ENCODE data around the gene CCDC148.

CCDC148 gene

DNA sequence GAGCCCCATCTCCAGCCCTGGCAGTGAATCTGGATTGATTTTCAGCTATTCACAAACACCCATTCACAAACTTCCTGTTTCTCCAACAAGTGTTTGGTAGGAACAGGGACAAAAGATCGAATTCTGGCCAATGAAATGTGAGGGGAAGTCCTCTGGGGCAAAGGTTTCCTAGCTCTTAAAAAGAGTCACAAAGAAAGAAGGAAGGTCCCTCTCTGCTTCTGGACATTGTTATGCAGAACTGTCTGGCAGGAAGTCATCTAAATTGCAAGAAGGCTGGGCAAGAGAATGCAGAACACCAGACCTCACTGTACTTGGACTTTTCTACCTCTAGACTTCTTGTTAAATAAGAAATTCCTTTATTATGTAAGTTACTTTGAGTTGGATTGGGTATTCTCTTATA, 137.3 kb downstream of the CCDC148 start:
- Histone ChIP-seq H3K4me3 (replicated peaks; ENCODE audit: insufficient read depth, low read length) (no peak overlapping the region), H3K27ac (replicated peaks) (no peak overlapping the region), H3K27me3 (ENCODE audit: insufficient read depth, poor library complexity, severe bottlenecking) (peaks cover 2% of the 10 kb centered on the region)
- TF ChIP-seq SPI1 (IDR thresholded peaks at IDR 0.05; ENCODE audit: borderline replicate concordance, low read depth) (no peak), GABPA (IDR thresholded peaks at IDR 0.05; ENCODE audit: low read depth) (no peak), POLR2AphosphoS5 (IDR thresholded peaks at IDR 0.05; ENCODE audit: low read depth) (no peak)
- TF ChIP-seq, protein P1, sequence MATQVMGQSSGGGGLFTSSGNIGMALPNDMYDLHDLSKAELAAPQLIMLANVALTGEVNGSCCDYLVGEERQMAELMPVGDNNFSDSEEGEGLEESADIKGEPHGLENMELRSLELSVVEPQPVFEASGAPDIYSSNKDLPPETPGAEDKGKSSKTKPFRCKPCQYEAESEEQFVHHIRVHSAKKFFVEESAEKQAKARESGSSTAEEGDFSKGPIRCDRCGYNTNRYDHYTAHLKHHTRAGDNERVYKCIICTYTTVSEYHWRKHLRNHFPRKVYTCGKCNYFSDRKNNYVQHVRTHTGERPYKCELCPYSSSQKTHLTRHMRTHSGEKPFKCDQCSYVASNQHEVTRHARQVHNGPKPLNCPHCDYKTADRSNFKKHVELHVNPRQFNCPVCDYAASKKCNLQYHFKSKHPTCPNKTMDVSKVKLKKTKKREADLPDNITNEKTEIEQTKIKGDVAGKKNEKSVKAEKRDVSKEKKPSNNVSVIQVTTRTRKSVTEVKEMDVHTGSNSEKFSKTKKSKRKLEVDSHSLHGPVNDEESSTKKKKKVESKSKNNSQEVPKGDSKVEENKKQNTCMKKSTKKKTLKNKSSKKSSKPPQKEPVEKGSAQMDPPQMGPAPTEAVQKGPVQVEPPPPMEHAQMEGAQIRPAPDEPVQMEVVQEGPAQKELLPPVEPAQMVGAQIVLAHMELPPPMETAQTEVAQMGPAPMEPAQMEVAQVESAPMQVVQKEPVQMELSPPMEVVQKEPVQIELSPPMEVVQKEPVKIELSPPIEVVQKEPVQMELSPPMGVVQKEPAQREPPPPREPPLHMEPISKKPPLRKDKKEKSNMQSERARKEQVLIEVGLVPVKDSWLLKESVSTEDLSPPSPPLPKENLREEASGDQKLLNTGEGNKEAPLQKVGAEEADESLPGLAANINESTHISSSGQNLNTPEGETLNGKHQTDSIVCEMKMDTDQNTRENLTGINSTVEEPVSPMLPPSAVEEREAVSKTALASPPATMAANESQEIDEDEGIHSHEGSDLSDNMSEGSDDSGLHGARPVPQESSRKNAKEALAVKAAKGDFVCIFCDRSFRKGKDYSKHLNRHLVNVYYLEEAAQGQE (IDR thresholded peaks at IDR 0.05; ENCODE audit: insufficient replicate concordance, low read depth) = no peak
- TF ChIP-seq, protein P2, sequence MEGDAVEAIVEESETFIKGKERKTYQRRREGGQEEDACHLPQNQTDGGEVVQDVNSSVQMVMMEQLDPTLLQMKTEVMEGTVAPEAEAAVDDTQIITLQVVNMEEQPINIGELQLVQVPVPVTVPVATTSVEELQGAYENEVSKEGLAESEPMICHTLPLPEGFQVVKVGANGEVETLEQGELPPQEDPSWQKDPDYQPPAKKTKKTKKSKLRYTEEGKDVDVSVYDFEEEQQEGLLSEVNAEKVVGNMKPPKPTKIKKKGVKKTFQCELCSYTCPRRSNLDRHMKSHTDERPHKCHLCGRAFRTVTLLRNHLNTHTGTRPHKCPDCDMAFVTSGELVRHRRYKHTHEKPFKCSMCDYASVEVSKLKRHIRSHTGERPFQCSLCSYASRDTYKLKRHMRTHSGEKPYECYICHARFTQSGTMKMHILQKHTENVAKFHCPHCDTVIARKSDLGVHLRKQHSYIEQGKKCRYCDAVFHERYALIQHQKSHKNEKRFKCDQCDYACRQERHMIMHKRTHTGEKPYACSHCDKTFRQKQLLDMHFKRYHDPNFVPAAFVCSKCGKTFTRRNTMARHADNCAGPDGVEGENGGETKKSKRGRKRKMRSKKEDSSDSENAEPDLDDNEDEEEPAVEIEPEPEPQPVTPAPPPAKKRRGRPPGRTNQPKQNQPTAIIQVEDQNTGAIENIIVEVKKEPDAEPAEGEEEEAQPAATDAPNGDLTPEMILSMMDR (IDR thresholded peaks at IDR 0.05; ENCODE audit: insufficient read depth, low read length) = no peak
- DNase-seq (ENCODE audit: low read depth in 1 of 2, low spot score in 1 of 2) = peak in 1 of 2 experiments; percentile 1

DNA sequence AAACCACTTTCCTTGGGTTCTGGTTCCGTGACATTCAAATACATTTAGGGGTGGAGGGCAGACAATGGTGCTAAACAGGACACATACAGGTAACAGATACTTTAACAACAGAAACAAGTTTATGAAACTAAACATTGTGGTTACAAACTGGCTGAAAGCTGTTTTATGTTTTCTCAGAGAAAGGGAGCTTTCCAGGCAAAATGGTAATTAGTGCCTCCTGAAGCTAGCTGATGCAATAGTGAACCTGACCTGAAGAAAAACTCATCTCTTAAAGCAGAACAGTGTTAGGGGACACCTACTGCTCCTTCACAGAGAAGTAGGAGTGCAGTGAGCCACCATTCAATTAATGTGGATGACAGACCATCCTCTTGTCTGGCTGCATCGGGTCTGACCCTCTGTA, 138.9 kb downstream of the CCDC148 start:
- Histone ChIP-seq H3K27ac (replicated peaks) (no peak overlapping the region), H3K27me3 (ENCODE audit: insufficient read depth, poor library complexity, severe bottlenecking) (peaks cover 2% of the 10 kb centered on the region), H3K4me3 (replicated peaks; ENCODE audit: insufficient read depth, low read length) (no peak overlapping the region)
- no peak for DNase-seq (ENCODE audit: low read depth in 1 of 2, low spot score in 1 of 2)
- TF ChIP-seq SPI1 (IDR thresholded peaks at IDR 0.05; ENCODE audit: borderline replicate concordance, low read depth) = no peak
- no peak for TF ChIP-seq GABPA (IDR thresholded peaks at IDR 0.05; ENCODE audit: low read depth)
- no peak for TF ChIP-seq POLR2AphosphoS5 (IDR thresholded peaks at IDR 0.05; ENCODE audit: low read depth)
- TF ChIP-seq, protein P2 (IDR thresholded peaks at IDR 0.05; ENCODE audit: insufficient read depth, low read length) = no peak
- TF ChIP-seq, protein P1 (IDR thresholded peaks at IDR 0.05; ENCODE audit: insufficient replicate concordance, low read depth) = no peak

DNA sequence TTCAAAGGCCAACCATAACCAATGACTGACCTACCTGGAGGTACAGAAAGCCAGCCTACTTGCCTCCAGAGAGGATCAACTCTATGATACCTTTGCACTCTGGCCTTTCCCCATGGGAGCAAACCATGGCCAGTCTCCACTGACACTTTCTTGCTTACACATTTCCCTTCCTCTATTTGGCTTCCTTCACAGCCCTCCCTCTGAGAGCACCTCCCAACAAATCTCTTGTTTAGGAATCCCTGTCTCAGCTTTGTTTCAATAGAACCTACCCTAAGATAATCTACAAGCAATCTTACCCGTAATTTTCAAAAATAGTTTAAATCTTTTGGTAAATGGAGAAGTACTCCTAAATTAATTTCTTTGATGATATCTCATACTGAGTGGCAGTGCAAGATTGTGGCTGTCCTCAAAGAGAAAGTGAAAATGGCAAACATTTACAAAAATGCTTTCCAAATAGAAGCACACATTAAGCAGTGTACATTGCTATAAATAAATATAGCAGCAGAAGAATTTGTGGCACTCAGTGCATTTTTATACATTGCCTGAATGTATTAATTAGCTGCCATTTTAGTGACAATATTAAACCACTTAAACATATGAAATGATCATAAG, 140.6 kb downstream of the CCDC148 start:
- TF ChIP-seq, protein P2 (IDR thresholded peaks at IDR 0.05; ENCODE audit: insufficient read depth, low read length) = no peak
- TF ChIP-seq POLR2AphosphoS5 (IDR thresholded peaks at IDR 0.05; ENCODE audit: low read depth) = no peak
- TF ChIP-seq, protein P1 (IDR thresholded peaks at IDR 0.05; ENCODE audit: insufficient replicate concordance, low read depth) = no peak
- Histone ChIP-seq H3K27ac (replicated peaks) (no peak overlapping the region), H3K4me3 (replicated peaks; ENCODE audit: insufficient read depth, low read length) (no peak overlapping the region), H3K27me3 (ENCODE audit: insufficient read depth, poor library complexity, severe bottlenecking) (peaks cover 2% of the 10 kb centered on the region)
- DNase-seq (ENCODE audit: low read depth in 1 of 2, low spot score in 1 of 2) = no peak

Measured in HL-60 (cell line).